Skeletal muscle cell (primary cell): ENCODE results near the gene GFPT2.
"Not testable (repeated sequence)": the region's sequence is repeated elsewhere in the genome, so short reads cannot be mapped to it uniquely, and the experiment has no call there.

Experiments used
- DNase-seq: peaks from one replicate; pipeline ENCODE4 v3.0.0-alpha.2; 2010; ENCODE audit warnings: low read depth
- H3K4me3 ChIP-seq: 2 replicates; pipeline ENCODE4 v1.5.1; 2011; ENCODE audit warnings: low read depth, mild to moderate bottlenecking, control low read depth, low read length, moderate library complexity

The GFPT2 gene

GRCh38 chr5:180318456-180319089 lies 34.6 kb downstream of the GFPT2 start:
- no peak for DNase-seq

GRCh38 chr5:180316586-180316985 lies 36.5 kb downstream of the GFPT2 start:
- no peak overlapping the region for H3K4me3 ChIP-seq
- no peak for DNase-seq

More at GRCh38 chr5:180318456-180319089, 34.6 kb downstream of the GFPT2 start:
- no peak overlapping the region for H3K4me3 ChIP-seq

GRCh38 chr5:180315762-180316212 lies 37.3 kb downstream of the GFPT2 start:
- H3K4me3 ChIP-seq: no peak overlapping the region
- DNase-seq: no peak

- DNase-seq: no peak
- peak overlapping the region; percentile 34 for H3K4me3 ChIP-seq
Observed at GRCh38 chr5:180313677-180314505, 39.2 kb downstream of the GFPT2 start.

- H3K4me3 ChIP-seq: no peak overlapping the region
- no peak for DNase-seq
Observed at GRCh38 chr5:180311216-180311615, 41.9 kb downstream of the GFPT2 start.

GRCh38 chr5:180306796-180307195 lies 46.3 kb downstream of the GFPT2 start:
- H3K4me3 ChIP-seq: no peak overlapping the region
- no peak for DNase-seq

- DNase-seq: no peak
Observed at GRCh38 chr5:180305481-180305880, 47.7 kb downstream of the GFPT2 start.

GRCh38 chr5:180304431-180305375 lies 48.4 kb downstream of the GFPT2 start:
- no peak overlapping the region for H3K4me3 ChIP-seq
- no peak for DNase-seq

More at GRCh38 chr5:180305481-180305880, 47.7 kb downstream of the GFPT2 start:
- H3K4me3 ChIP-seq: no peak overlapping the region

- DNase-seq: no peak
- H3K4me3 ChIP-seq: no peak overlapping the region
Observed at GRCh38 chr5:180304016-180304292, 49.2 kb downstream of the GFPT2 start.

- H3K4me3 ChIP-seq: no peak overlapping the region
- no peak for DNase-seq
Observed at GRCh38 chr5:180303226-180304015, 49.7 kb downstream of the GFPT2 start.

- no peak for DNase-seq
Observed at GRCh38 chr5:180302256-180302655, 50.9 kb downstream of the GFPT2 start.

GRCh38 chr5:180301253-180301652 lies 51.9 kb downstream of the GFPT2 start:
- no peak overlapping the region for H3K4me3 ChIP-seq

More at GRCh38 chr5:180302256-180302655, 50.9 kb downstream of the GFPT2 start:
- H3K4me3 ChIP-seq: no peak overlapping the region

GRCh38 chr5:180299526-180299925 lies 53.6 kb downstream of the GFPT2 start:
- no peak for DNase-seq
- H3K4me3 ChIP-seq: no peak overlapping the region

More at GRCh38 chr5:180301253-180301652, 51.9 kb downstream of the GFPT2 start:
- DNase-seq: no peak

- DNase-seq, H3K4me3 ChIP-seq: not testable (repeated sequence)
Observed at GRCh38 chr5:180299014-180299413, 54.1 kb downstream of the GFPT2 start.

- no peak overlapping the region for H3K4me3 ChIP-seq
Observed at GRCh38 chr5:180297587-180298282, 55.4 kb downstream of the GFPT2 start.

GRCh38 chr5:180296771-180297170 lies 56.4 kb downstream of the GFPT2 start:
- H3K4me3 ChIP-seq: no peak overlapping the region
- no peak for DNase-seq

More at GRCh38 chr5:180297587-180298282, 55.4 kb downstream of the GFPT2 start:
- no peak for DNase-seq

- no peak for DNase-seq
- H3K4me3 ChIP-seq: no peak overlapping the region
Observed at GRCh38 chr5:180294913-180295555, 58.1 kb downstream of the GFPT2 start.

GRCh38 chr5:180294411-180294810 lies 58.7 kb downstream of the GFPT2 start:
- no peak overlapping the region for H3K4me3 ChIP-seq
- DNase-seq: no peak
